ENCODE results near the gene FBF1.

The FBF1 gene

GRCh38 chr17:75950855-75951554 is 10.2 kb upstream of the FBF1 start:
- Histone ChIP-seq H3K4me3 (ENCODE audit: low read length) (no peak overlapping the region), H3K27me3 (ENCODE audit: control insufficient read depth, low read length) (no peaks in the 10 kb centered on the region), H3F3A (ENCODE audit: control insufficient read depth, insufficient read depth) (peaks cover 3% of the 10 kb centered on the region; the same call in 1 of the 2 replicates), H3K9me3 (ENCODE audit: control insufficient read depth, insufficient read depth, low read length) (no peaks in the 10 kb centered on the region), H3K27ac (ENCODE audit: low read depth, low read length) (no peak overlapping the region), H4K20me1 (ENCODE audit: control insufficient read depth, insufficient read depth, low read depth, low read length) (no peaks in the 10 kb centered on the region), H3K36me3 (ENCODE audit: control insufficient read depth, low read length) (peaks cover 40% of the 10 kb centered on the region), H3K9me2 (replicated peaks; ENCODE audit: control insufficient read depth, low read length) (no peaks in the 10 kb centered on the region), H3K79me2 (ENCODE audit: control insufficient read depth, low read length) (no peaks in the 10 kb centered on the region), H3K4me1 (ENCODE audit: control insufficient read depth, low read length) (no peaks in the 10 kb centered on the region), H3K4me2 (ENCODE audit: low read length) (no peak overlapping the region)
- TF ChIP-seq CTCF (IDR thresholded peaks at IDR 0.05; ENCODE audit: low read depth, low read length, poor library complexity, severe bottlenecking) (no peak), EZH2phosphoT487 (IDR thresholded peaks at IDR 0.05; ENCODE audit: borderline replicate concordance, low read length) (no peak)

GRCh38 chr17:75950421-75950820 is 9.6 kb upstream of the FBF1 start:
- H3K9me3 ChIP-seq (ENCODE audit: control insufficient read depth, insufficient read depth, low read length), result no peaks in the 10 kb centered on the region
- no peak overlapping the region for H3K4me2 ChIP-seq (ENCODE audit: low read length)

GRCh38 chr17:75945211-75945610 is 4.4 kb upstream of the FBF1 start:
- Histone ChIP-seq H3K36me3 (ENCODE audit: control insufficient read depth, low read length) (peaks cover 19% of the 10 kb centered on the region), H3K4me3 (ENCODE audit: low read length) (no peak overlapping the region), H3K79me2 (ENCODE audit: control insufficient read depth, low read length) (peaks cover 5% of the 10 kb centered on the region; the same call in 1 of the 2 replicates), H3K9me2 (replicated peaks; ENCODE audit: control insufficient read depth, low read length) (no peaks in the 10 kb centered on the region), H3K27me3 (ENCODE audit: control insufficient read depth, low read length) (no peaks in the 10 kb centered on the region), H3K9me3 (ENCODE audit: control insufficient read depth, insufficient read depth, low read length) (no peaks in the 10 kb centered on the region), H3F3A (ENCODE audit: control insufficient read depth, insufficient read depth) (peaks cover 9% of the 10 kb centered on the region; the same call in 1 of the 2 replicates), H3K4me1 (ENCODE audit: control insufficient read depth, low read length) (peaks cover 10% of the 10 kb centered on the region), H4K20me1 (ENCODE audit: control insufficient read depth, insufficient read depth, low read depth, low read length) (no peaks in the 10 kb centered on the region), H3K4me2 (ENCODE audit: low read length) (no peak overlapping the region), H3K27ac (ENCODE audit: low read depth, low read length) (no peak overlapping the region)
- TF ChIP-seq EZH2phosphoT487 (IDR thresholded peaks at IDR 0.05; ENCODE audit: borderline replicate concordance, low read length) (no peak), CTCF (IDR thresholded peaks at IDR 0.05; ENCODE audit: low read depth, low read length, poor library complexity, severe bottlenecking) (no peak)

More at GRCh38 chr17:75950421-75950820, 9.6 kb upstream of the FBF1 start:
- Histone ChIP-seq H3K4me3 (ENCODE audit: low read length) (no peak overlapping the region), H3K9me2 (replicated peaks; ENCODE audit: control insufficient read depth, low read length) (no peaks in the 10 kb centered on the region), H3K4me1 (ENCODE audit: control insufficient read depth, low read length) (no peaks in the 10 kb centered on the region), H4K20me1 (ENCODE audit: control insufficient read depth, insufficient read depth, low read depth, low read length) (no peaks in the 10 kb centered on the region), H3K27me3 (ENCODE audit: control insufficient read depth, low read length) (no peaks in the 10 kb centered on the region), H3K79me2 (ENCODE audit: control insufficient read depth, low read length) (no peaks in the 10 kb centered on the region), H3K27ac (ENCODE audit: low read depth, low read length) (no peak overlapping the region), H3K36me3 (ENCODE audit: control insufficient read depth, low read length) (peaks cover 40% of the 10 kb centered on the region), H3F3A (ENCODE audit: control insufficient read depth, insufficient read depth) (peaks cover 6% of the 10 kb centered on the region; the same call in 1 of the 2 replicates)
- TF ChIP-seq EZH2phosphoT487 (IDR thresholded peaks at IDR 0.05; ENCODE audit: borderline replicate concordance, low read length) (no peak), CTCF (IDR thresholded peaks at IDR 0.05; ENCODE audit: low read depth, low read length, poor library complexity, severe bottlenecking) (no peak)
